IPS-18a (cell line): ENCODE data around the gene ARMC7.

Experiments
- H3K27ac ChIP-seq: one replicate; pipeline ENCODE4 v1.5.1; 2013; ENCODE audit warnings: low read length
- H3K27me3 ChIP-seq: one replicate; pipeline ENCODE4 v1.6.1; 2013; ENCODE audit warnings: mild to moderate bottlenecking, low read length; ENCODE audit not compliant: control insufficient read depth, insufficient read depth
- H3K36me3 ChIP-seq: one replicate; pipeline ENCODE4 v1.6.1; 2013; ENCODE audit warnings: low read depth, low read length; ENCODE audit not compliant: control insufficient read depth
- H3K4me1 ChIP-seq: one replicate; pipeline ENCODE4 v1.6.1; 2013; ENCODE audit warnings: low read depth, low read length; ENCODE audit not compliant: control insufficient read depth
- H3K4me3 ChIP-seq: one replicate; pipeline ENCODE4 v1.5.1; 2013; ENCODE audit warnings: low read length
- H3K9ac ChIP-seq: one replicate; pipeline ENCODE4 v1.6.1; 2013; ENCODE audit warnings: mild to moderate bottlenecking, low read length, moderate library complexity
- H3K9me3 ChIP-seq: one replicate; pipeline ENCODE4 v1.6.1; 2013; ENCODE audit warnings: low read depth, low read length; ENCODE audit not compliant: control insufficient read depth

ARMC7 gene

GRCh38 chr17:75093548-75094158 is 16.1 kb upstream of the ARMC7 start:
- H3K4me1 ChIP-seq, result peaks cover 8% of the 10 kb centered on the region
- H3K9me3 ChIP-seq, result no peaks in the 10 kb centered on the region
- H3K4me3 ChIP-seq, result no peak overlapping the region
- H3K27ac ChIP-seq, result no peak overlapping the region
- no peak overlapping the region for H3K9ac ChIP-seq
- H3K27me3 ChIP-seq, result no peaks in the 10 kb centered on the region
- no peaks in the 10 kb centered on the region for H3K36me3 ChIP-seq

- H3K36me3 ChIP-seq, result peaks cover under 1% of the 10 kb centered on the region
- H3K9me3 ChIP-seq, result no peaks in the 10 kb centered on the region
- H3K4me3 ChIP-seq, result no peak overlapping the region
- no peaks in the 10 kb centered on the region for H3K27me3 ChIP-seq
- no peak overlapping the region for H3K9ac ChIP-seq
- H3K27ac ChIP-seq, result no peak overlapping the region
- peaks cover 3% of the 10 kb centered on the region for H3K4me1 ChIP-seq
Measured at GRCh38 chr17:75094871-75095399, 14.8 kb upstream of the ARMC7 start.

- peaks cover 7% of the 10 kb centered on the region for H3K36me3 ChIP-seq
Measured at GRCh38 chr17:75096082-75096625, 13.6 kb upstream of the ARMC7 start.

DNA sequence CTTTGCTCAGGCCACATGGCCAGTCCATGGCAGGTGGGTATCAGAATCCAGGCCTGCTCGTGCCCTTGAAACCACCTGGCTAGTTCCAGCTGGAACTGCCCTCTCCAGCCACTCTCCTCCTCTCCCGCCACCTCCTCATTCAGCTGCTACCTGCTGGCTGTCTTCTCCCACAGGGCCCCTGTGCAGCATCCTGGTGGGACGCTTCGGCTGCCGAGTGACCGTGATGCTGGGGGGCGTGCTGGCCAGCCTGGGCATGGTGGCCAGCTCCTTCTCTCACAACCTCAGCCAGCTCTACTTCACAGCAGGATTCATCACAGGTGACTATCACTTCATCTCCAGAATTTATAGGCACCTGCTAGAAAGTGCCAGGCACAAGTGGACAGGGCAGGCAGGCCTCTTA is 11.9 kb upstream of the ARMC7 start:
- no peaks in the 10 kb centered on the region for H3K27me3 ChIP-seq
- H3K36me3 ChIP-seq, result peaks cover 7% of the 10 kb centered on the region
- H3K4me3 ChIP-seq, result no peak overlapping the region
- no peaks in the 10 kb centered on the region for H3K9me3 ChIP-seq
- H3K4me1 ChIP-seq, result no peaks in the 10 kb centered on the region
- H3K9ac ChIP-seq, result no peak overlapping the region
- H3K27ac ChIP-seq, result no peak overlapping the region

More at GRCh38 chr17:75096082-75096625, 13.6 kb upstream of the ARMC7 start:
- no peak overlapping the region for H3K27ac ChIP-seq
- H3K4me3 ChIP-seq, result no peak overlapping the region
- no peak overlapping the region for H3K9ac ChIP-seq
- H3K27me3 ChIP-seq, result no peaks in the 10 kb centered on the region
- H3K4me1 ChIP-seq, result no peaks in the 10 kb centered on the region
- no peaks in the 10 kb centered on the region for H3K9me3 ChIP-seq

- H3K4me1 ChIP-seq, result no peaks in the 10 kb centered on the region
- no peaks in the 10 kb centered on the region for H3K27me3 ChIP-seq
- H3K9me3 ChIP-seq, result no peaks in the 10 kb centered on the region
- H3K36me3 ChIP-seq, result peaks cover 7% of the 10 kb centered on the region
- H3K27ac ChIP-seq, result no peak overlapping the region
- H3K4me3 ChIP-seq, result no peak overlapping the region
- no peak overlapping the region for H3K9ac ChIP-seq
Measured at GRCh38 chr17:75098861-75099260, 10.9 kb upstream of the ARMC7 start.

DNA sequence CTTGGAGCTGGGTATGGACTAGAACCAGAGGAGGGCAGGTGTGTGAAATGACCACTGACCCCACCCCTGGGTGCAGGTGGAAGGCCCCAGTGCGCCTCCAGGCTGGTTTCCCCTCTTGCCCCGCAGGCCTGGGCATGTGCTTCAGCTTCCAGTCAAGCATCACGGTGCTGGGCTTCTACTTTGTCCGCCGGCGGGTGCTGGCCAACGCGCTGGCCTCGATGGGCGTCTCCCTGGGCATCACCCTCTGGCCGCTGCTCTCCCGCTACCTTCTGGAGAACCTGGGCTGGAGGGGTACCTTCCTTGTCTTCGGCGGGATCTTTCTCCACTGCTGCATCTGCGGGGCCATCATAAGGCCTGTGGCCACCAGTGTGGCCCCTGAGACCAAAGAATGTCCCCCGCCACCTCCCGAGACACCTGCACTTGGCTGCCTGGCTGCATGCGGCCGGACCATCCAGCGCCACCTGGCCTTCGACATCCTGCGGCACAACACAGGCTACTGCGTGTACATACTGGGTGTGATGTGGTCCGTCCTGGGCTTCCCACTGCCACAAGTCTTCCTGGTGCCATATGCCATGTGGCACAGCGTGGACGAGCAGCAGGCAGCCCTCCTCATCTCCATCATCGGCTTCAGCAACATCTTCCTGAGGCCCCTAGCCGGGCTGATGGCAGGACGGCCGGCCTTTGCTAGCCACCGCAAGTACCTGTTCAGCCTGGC is 9.7 kb upstream of the ARMC7 start:
- no peak overlapping the region for H3K9ac ChIP-seq
- no peaks in the 10 kb centered on the region for H3K4me1 ChIP-seq
- no peaks in the 10 kb centered on the region for H3K27me3 ChIP-seq
- no peak overlapping the region for H3K4me3 ChIP-seq
- no peaks in the 10 kb centered on the region for H3K9me3 ChIP-seq
- H3K36me3 ChIP-seq, result peaks cover 7% of the 10 kb centered on the region
- no peak overlapping the region for H3K27ac ChIP-seq

DNA sequence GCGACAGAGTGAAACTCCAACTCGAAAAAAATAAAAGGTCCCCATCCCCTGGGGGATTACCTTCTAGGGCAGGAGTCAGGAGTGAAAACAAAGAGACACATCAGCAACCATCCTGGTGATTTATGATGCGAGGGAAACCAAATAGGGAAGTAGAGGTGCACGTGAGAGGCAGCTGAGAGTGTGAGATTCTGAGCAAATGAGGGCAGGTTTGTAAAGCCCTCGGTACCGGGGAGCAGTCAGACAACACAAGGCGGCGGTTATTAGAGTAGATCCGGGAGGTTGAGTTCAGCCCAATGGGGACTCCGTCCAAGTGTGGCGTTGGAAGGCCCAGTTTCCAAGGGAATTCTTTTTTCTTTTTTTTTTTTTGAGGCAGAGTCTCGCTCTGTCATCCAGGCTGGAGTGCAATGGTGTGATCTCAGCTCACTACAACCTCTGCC is 7.4 kb upstream of the ARMC7 start:
- Histone ChIP-seq H3K9me3 (no peaks in the 10 kb centered on the region), H3K27me3 (no peaks in the 10 kb centered on the region), H3K36me3 (peaks cover 7% of the 10 kb centered on the region), H3K27ac (no peak overlapping the region), H3K4me1 (no peaks in the 10 kb centered on the region), H3K9ac (no peak overlapping the region), H3K4me3 (no peak overlapping the region)

DNA sequence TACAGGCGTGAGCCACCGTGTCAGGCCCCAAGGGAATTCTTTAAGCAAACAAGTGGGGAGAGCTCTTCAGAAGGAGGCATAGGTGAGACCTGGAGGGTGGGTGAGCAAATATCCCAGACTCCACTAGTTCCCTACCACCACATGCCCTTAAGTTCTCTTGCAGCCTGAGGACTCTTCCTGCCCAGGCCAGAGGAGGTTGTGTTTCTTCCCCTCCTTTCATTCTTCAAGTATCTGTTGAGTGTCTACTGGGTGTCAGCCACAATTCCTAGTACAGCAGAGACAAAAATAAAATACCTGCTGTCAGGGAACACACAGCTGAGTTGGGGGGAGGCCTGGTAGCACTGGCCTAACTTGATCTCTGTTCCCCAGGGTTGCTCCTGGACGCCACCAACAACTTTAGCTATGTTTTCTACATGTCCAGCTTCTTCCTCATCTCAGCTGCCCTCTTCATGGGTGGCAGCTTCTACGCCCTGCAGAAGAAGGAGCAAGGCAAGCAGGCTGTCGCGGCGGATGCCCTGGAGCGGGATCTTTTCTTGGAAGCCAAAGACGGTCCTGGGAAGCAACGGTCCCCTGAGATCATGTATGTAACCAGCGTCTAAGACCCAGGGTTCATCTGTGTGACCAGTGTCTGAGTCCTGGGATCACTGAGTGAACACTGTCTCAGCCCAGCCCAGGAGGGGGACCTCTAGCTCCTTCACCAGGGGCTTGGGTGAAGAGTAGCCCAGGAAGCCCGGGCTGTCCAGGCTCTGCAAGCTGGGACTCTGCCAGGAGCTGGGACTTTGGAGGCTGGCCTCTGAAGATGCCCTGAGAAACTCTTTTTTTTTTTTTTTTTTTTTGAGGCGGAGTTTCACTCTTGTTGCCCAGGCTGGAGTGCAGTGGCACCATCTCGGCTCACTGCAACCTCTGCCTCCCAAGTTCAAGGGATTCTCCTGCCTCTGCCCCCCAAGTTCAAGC is 5.9 kb upstream of the ARMC7 start:
- no peak overlapping the region for H3K9ac ChIP-seq
- H3K27me3 ChIP-seq, result peaks cover 10% of the 10 kb centered on the region
- no peak overlapping the region for H3K27ac ChIP-seq
- peaks cover 7% of the 10 kb centered on the region for H3K36me3 ChIP-seq
- H3K9me3 ChIP-seq, result no peaks in the 10 kb centered on the region
- peaks cover 4% of the 10 kb centered on the region for H3K4me1 ChIP-seq
- no peak overlapping the region for H3K4me3 ChIP-seq

DNA sequence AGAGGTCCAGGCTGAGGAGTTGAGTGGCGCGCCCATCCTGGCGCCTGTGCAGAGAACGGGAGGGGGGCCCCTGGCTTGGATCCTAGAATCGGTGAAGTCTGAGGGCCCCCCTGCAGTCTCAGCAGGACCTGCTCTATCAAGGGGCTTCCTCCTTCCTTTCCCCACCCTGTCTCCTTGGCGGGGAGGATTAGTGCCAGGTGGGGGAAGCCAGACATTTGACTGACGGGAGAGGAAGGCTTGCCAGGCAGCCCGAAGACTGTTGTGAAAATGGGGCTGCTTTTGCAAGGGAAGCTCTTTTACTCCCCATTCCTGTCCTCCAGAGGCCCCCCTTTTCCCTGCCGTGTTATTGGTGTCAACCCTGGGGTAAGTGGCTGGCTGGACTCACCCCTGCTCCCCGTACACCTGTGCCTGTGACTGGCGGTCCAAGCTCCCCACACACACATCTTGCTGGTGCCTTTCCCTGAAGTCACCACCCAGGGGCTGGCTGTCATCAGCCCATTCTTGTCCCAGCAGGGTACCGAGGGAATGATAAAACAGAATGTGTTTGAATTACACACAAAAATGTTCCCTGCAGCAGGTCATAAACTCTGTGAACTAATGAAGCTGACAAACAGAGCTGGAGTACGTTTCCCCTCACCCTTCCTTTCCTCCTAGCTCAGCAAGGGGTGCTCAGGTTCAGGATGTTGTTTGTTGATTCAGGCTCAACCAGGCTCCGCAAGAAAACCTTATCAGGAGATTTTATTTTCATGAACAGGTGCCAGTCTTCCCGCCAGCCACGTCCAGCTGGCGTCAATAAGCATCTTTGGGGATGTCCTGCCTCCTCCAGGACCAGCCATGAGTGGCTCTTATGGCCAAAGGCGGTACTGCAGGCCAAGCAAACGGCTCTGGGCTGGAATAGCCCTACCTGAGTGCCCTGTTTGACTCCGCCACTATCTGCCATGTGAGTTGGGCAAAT is 4.4 kb upstream of the ARMC7 start:
- H3K36me3 ChIP-seq, result peaks cover 2% of the 10 kb centered on the region
- H3K27ac ChIP-seq, result no peak overlapping the region
- peaks cover 5% of the 10 kb centered on the region for H3K4me1 ChIP-seq
- no peaks in the 10 kb centered on the region for H3K9me3 ChIP-seq
- H3K27me3 ChIP-seq, result peaks cover 12% of the 10 kb centered on the region
- H3K9ac ChIP-seq, result no peak overlapping the region
- H3K4me3 ChIP-seq, result no peak overlapping the region

DNA sequence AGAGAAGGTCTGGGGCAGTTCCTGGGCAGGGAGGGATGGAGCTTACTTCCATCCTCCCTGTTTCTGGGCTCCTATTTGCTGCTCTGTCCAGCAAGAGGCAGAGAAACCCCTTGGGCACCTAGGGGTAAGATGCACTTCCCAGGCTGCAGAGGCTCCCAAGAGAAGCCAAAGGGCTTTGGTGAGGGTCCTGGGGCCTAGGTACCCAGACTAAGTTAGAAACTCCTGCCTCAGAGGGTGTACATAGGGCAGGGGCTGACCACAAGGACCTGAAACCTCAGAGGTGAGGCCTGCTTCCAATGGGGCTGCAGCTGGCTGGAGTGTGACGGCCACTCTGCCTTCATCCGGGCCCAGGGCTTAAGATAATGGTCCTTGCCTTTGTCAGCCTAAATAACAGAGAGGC is 1.6 kb upstream of the ARMC7 start:
- Histone ChIP-seq H3K9me3 (no peaks in the 10 kb centered on the region), H3K36me3 (no peaks in the 10 kb centered on the region), H3K4me3 (no peak overlapping the region), H3K27ac (no peak overlapping the region), H3K9ac (no peak overlapping the region), H3K4me1 (peaks cover 5% of the 10 kb centered on the region), H3K27me3 (peaks cover 12% of the 10 kb centered on the region)
